Posterior vena cava (tissue), 2 donors: ENCODE measurements around the gene GXYLT1. TPM values are rescaled to one million over a fixed set of nuclear protein-coding genes. Genes with fewer than 3 reads are reported as not detected.

Experiments
- DNase-seq: peaks from one replicate; pipeline ENCODE4 v3.0.0-alpha.2; 2020; ENCODE audit warnings: low spot score
- intact Hi-C, 2 donors: fragments of 100-400 bp; cut with DNase I; formaldehyde crosslinking; loops; one replicate each; pipeline versions ENCODE4 v1.14.1 to v1.14.2; 2022 to 2023
- total RNA-seq, 2 donors: library from RNA; stranded (reverse); fragmentation: NEBNext Ultra II Directional; extraction: Animal tissue kit (Norgen Biotek cat#: 25700); gene quantifications; one replicate each; pipeline ENCODE4 v1.2.1, GENCODE V29; 2021
- donor health status: DM: yes; HTN: yes; CAD: no.
- donor health status: DM: yes; HTN: yes; CAD: no.

GXYLT1 gene
- total RNA-seq, 2 donors from 2014 or later: 9.4 to 13.7 TPM

DNA sequence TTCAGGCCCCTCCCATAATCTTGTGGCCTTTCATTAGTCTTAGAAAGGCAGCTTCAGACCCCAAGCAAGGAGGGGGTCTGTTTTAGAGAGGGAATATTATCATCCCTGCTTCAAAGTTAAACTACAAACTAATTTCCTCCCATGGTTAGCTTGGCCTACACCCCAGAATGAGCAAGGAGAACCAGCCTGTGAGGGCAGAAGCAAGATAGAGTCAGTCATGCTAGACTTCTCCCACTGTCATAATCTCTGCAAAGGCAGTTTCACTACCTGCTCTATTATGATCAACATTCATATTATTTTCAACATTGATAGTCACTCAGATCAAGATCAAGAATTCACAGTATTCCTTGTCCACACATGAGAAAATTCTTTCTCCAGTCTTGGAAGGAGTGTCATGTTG lies 105.1 kb downstream of the GXYLT1 start:
- no peak for DNase-seq
- intact Hi-C loops: no loop called here

DNA sequence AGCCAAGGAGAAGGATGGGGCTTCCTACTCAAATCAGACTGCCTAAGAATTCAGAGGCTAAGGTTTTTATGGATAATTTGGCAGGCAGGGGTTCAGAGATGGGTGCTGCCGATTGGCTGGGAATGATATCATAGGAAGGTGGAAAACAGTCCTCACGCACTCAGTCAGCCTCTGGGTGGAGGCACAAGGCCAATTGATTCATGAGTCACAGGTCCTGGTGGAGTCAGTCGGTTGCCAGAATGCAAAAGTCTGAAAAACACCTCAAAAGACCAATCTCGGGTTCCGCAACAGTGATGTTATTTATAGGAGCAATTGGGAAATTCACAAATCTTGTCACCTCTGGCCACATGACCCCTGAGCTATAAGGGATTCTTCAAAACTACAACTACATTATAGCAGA lies 105.5 kb downstream of the GXYLT1 start:
- no peak for DNase-seq
- intact Hi-C loops: no loop called here

DNA sequence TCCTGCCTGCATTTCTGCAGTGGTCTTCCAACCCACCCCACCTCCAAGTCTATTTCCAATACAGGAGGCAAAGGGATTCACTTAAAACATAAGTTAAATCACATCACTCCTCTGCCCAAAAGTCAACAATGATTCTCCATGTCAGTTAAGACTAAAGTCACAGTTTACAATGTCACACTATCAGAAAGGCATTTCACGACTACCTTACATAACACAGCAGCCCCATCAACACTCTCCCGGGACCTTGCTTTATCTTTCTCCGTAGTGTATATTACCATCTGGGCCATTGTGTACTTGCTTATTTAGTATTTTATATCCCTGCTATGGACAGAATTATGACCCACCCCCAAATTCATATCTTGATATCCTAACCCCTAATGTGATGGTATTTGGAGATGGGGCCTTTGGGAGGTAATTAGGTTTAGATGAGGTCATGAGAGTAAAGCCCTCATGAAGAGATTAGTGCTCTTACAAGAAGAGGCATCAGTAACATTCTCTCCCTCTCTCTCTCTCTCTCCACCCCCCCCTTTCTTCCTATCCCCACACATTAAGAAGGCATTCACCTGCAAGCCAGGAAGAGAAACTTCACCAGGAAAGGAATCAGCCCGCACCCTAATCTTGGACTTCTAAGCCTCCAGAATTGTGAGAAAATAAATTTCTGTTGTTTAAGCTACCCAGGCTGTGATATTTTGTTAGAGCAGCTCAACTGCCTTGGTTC lies 112.7 kb downstream of the GXYLT1 start:
- intact Hi-C loops: no loop called here

More for the DNA sequence above, 112.7 kb downstream of the GXYLT1 start:
- no peak for DNase-seq

Other genes with a start within 250 kb of the GXYLT1 start
- gene YAF2, start 93.4 kb upstream of the GXYLT1 start, total RNA-seq: 10 to 100 TPM; 40.8 to 55.3 TPM
- 10 to 100 TPM; 42.7 to 45.8 TPM for gene ZCRB1, start 181.2 kb upstream of the GXYLT1 start, total RNA-seq
- gene PPHLN1, start 181.3 kb upstream of the GXYLT1 start, total RNA-seq: 10 to 100 TPM; 43.4 to 45.3 TPM